HEK293T (cell line): ENCODE results near the gene ZNF546.

ENCODE experiments used
- CTCF ChIA-PET: fragments of 350-600 bp; formaldehyde crosslinking; extraction: SDS; loops from one replicate; lab custom pipeline; 2021; ENCODE audit warnings: antibody characterized with exemption, inconsistent platforms; lab: Yijun Ruan, JAX
- POLR2A ChIA-PET: fragments of 350-600 bp; formaldehyde crosslinking; extraction: SDS; loops from one replicate; lab custom pipeline; 2020; ENCODE audit warnings: antibody characterized with exemption, inconsistent platforms; lab: Yijun Ruan, JAX
- DNase-seq: peaks from one replicate; pipeline ENCODE4 v3.0.0; 2012; ENCODE audit warnings: mixed read lengths; ENCODE audit errors: extremely low spot score
- ARNT ChIP-seq: fragments of 450-650 bp; IDR thresholded peaks from 2 replicates; pipeline ENCODE4 v1.6.1; 2017; ENCODE audit warnings: mild to moderate bottlenecking
- BHLHE40 ChIP-seq: fragments of 450-650 bp; IDR thresholded peaks from 2 replicates; pipeline ENCODE4 v1.6.1; 2016; ENCODE audit warnings: mild to moderate bottlenecking, moderate library complexity, borderline replicate concordance
- CTBP1 ChIP-seq: fragments of 450-650 bp; IDR thresholded peaks from 2 replicates; pipeline ENCODE4 v1.6.1; 2016; ENCODE audit warnings: borderline replicate concordance
- ELF4 ChIP-seq: fragments of 450-650 bp; IDR thresholded peaks from 2 replicates; pipeline ENCODE4 v1.6.1; 2017; ENCODE audit warnings: antibody characterized with exemption
- FOXA1 ChIP-seq: fragments of 450-650 bp; IDR thresholded peaks from 2 replicates; pipeline ENCODE4 v1.6.1; 2016; ENCODE audit warnings: mild to moderate bottlenecking
- FOXK2 ChIP-seq: fragments of 450-650 bp; IDR thresholded peaks from 2 replicates; pipeline ENCODE4 v1.6.1; 2016; ENCODE audit warnings: mild to moderate bottlenecking
- FOXM1 ChIP-seq: fragments of 450-650 bp; IDR thresholded peaks from 2 replicates; pipeline ENCODE4 v1.6.1; 2017; ENCODE audit warnings: mild to moderate bottlenecking, borderline replicate concordance
- HDGF ChIP-seq: fragments of 450-650 bp; IDR thresholded peaks from 2 replicates; pipeline ENCODE4 v1.6.1; 2017; ENCODE audit warnings: antibody characterized with exemption, borderline replicate concordance
- L3MBTL2 ChIP-seq: fragments of 450-650 bp; conservative IDR thresholded peaks from 2 replicates; pipeline ENCODE4 v1.6.1; 2016; ENCODE audit warnings: mild to moderate bottlenecking
- LEF1 ChIP-seq: fragments of 450-650 bp; IDR thresholded peaks from 2 replicates; pipeline ENCODE4 v1.6.1; 2017; ENCODE audit warnings: mild to moderate bottlenecking, borderline replicate concordance
- NFRKB ChIP-seq: fragments of 450-650 bp; IDR thresholded peaks from 2 replicates; pipeline ENCODE4 v1.6.1; 2016; ENCODE audit warnings: mild to moderate bottlenecking, moderate library complexity
- PKNOX1 ChIP-seq: fragments of 450-650 bp; IDR thresholded peaks from 2 replicates; pipeline ENCODE4 v1.6.1; 2016
- SP1 ChIP-seq: fragments of 450-650 bp; IDR thresholded peaks from 2 replicates; pipeline ENCODE4 v1.6.1; 2017
- SUZ12 ChIP-seq: fragments of 450-650 bp; IDR thresholded peaks from 2 replicates; pipeline ENCODE4 v1.6.1; 2016; ENCODE audit warnings: mild to moderate bottlenecking
- TARDBP ChIP-seq: fragments of 450-650 bp; IDR thresholded peaks from 2 replicates; pipeline ENCODE4 v1.6.1; 2016
- ZNF384 ChIP-seq: fragments of 450-650 bp; IDR thresholded peaks from 2 replicates; pipeline ENCODE4 v1.6.1; 2016

ZNF546 gene

DNA sequence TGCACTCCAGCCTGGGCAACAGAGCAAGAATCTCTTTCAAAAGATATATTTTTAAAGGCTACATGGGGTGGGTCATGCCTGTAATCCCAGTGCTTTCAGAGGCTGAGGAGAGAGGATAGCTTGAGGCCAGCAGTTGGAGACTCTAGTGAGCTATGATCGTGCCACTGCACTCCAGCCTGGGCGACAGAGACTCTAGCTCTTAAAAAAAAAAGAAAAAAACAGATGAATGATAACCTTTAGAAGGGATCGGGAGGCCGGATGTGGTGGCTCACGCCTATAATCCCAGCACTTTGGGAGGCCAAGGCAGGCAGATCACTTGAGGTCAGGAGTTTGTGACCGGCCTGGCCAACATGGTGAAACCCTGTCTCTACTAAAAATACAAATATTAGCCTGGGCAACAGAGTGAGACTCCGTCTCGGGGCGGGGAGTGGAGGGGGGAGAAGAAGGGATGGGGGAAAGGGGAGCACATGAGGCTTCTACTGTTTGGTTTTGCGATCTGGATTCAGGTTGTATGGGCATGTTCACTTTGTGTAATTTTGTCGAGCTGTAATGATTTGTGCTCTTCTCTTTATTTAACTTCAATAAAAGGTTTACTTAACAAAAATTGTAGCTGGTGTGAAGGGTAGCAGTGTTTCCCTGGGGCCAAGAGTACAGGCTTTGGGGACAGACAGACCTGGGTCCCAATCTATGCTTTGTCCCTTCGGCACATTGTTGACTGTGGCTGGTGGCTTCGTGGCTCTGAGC, 27.0 kb upstream of the ZNF546 start:
- no peak for DNase-seq
- ChIA-PET CTCF (interaction anchor here (0.6 kb wide), 1 partner anchor 622 kb away, joined by 3 read pairs; no protein-coding TSS in a partner anchor), POLR2A (interaction anchor here (0.9 to 2.5 kb wide), 19 partner anchors 10 to 196 kb away, joined by 3 to 16 read pairs (median 5); partner anchors contain the start of genes DYRK1B, FBL, ZNF546 and ZNF780A)
- TF ChIP-seq HDGF (no peak), ELF4 (no peak), PKNOX1 (no peak), FOXA1 (no peak), ZNF384 (no peak), TARDBP (no peak), ARNT (no peak), NFRKB (no peak), SUZ12 (no peak), FOXM1 (no peak), L3MBTL2 (no peak)

DNA sequence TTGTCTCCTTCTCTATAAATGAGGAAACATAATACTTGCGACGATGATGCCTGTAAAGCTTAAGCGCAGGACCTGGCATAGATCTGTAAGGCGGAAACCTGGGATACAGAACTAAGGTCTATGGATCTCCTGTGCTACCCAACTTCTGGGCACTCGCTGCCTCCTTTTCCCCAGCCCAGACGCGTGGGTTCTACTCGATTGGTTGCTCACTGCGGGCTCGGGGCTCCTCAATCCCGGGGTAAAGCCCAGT, 26.5 kb upstream of the ZNF546 start:
- ChIA-PET CTCF (interaction anchor here (0.6 to 1.1 kb wide), 3 partner anchors 63 to 621 kb away, joined by 3 read pairs; no protein-coding TSS in a partner anchor), POLR2A (interaction anchor here (0.9 to 2.5 kb wide), 26 partner anchors 8 to 534 kb away, joined by 3 to 16 read pairs (median 5); partner anchors contain the start of genes DYRK1B, FBL, RPS16 and ZNF546)
- TF ChIP-seq PKNOX1 (no peak), SUZ12 (no peak), FOXK2 (no peak), BHLHE40 (no peak), SP1 (no peak), FOXA1 (no peak), ZNF384 (no peak), FOXM1 (no peak)
- no peak for DNase-seq

DNA sequence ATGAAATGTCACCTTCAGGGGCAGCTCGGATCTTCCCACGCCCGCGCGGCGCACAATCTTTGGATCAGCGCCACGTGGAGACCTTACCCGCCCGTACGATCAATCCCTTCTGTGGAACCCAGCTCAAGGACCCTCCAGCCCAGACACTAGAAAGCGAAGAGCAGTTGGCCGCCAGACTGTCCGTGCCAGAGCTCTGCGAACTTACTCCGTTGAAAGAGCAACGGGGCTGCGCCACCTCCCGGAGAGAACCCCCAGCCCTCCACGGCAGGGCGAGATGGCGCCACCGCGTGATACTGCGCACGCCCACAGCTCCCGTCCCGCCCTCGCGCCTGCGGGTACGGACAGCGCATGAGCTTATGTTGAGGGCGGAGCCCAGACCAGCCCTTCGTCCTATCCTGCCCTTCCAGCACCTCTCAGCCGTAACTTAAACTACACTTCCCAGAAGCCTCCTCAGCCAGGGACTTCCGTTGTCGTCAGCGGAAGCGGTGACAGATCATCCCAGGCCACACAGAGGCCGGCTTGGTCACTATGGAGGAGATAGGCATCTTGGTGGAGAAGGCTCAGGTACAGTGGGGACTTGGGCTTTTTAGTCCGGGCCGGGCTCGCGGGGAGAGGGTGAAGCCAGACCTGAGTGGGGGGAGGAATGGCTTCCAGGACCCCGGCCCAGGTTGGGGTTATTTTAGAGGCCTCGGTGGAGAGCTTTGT, 26.0 kb upstream of the ZNF546 start, which contains the start of gene PSMC4:
Gene PSMC4, plus strand, starts transcription at position 491 of the 705 bp plus-strand sequence. Its CDS starts 38 bp downstream, at position 529.
- peak; percentile 97 for DNase-seq
- TF ChIP-seq BHLHE40, result no peak
- TF ChIP-seq L3MBTL2, result peak; percentile 89
- TF ChIP-seq ARNT, result no peak
- TF ChIP-seq ELF4, result peak; percentile 68
- no peak for TF ChIP-seq CTBP1
- peak; percentile 45; the same call in 1 of the 2 replicates for TF ChIP-seq PKNOX1
- ChIA-PET POLR2A (interaction anchor here (0.6 to 2.5 kb wide), 27 partner anchors 8 to 535 kb away, joined by 3 to 16 read pairs (median 5); partner anchors contain the start of genes DYRK1B, FBL, RPS16 and ZNF546), CTCF (interaction anchor here (0.6 to 1.1 kb wide), 3 partner anchors 64 to 621 kb away, joined by 3 read pairs; no protein-coding TSS in a partner anchor)

DNA sequence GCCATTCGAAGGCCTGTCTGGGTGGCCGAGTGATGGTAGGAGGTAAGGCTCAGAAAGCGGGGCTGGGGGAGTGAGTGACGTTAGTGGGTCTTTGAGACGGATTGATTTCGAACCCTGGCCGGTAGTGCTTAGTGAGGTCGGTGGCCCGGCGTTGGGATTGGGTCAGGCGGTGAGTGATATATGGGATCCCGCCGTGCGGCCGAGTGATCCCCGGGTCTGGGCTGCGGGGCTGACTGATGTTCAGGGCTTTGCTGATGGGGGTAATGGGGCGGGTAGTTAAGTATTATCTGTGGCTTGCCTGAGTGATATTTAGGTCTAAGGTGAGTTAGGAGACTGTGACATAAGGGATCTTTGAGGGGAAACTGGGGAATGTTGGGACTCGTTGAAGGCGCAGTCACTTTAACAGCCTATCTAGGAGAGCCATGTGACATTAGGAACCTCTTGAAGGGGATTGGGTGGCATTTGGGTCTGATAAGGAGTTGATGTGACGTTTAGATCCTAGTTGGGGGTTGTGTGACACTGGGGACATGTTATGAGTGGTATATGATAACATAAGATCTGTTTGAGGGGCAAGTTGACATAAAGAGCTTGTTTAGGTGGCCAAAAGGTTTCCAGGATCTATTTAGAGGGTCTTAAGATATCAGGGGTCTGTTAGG, 25.4 kb upstream of the ZNF546 start:
- CTCF ChIA-PET, result interaction anchor here (1.1 kb wide), 1 partner anchor 64 kb away, joined by 3 read pairs; no protein-coding TSS in a partner anchor
- no peak for TF ChIP-seq ARNT
- no peak for TF ChIP-seq FOXK2
- TF ChIP-seq FOXM1, result no peak
- DNase-seq, result peak; percentile 22
- POLR2A ChIA-PET, result interaction anchor here (1.0 to 2.5 kb wide), 15 partner anchors 7 to 536 kb away, joined by 3 to 16 read pairs (median 5); partner anchors contain the start of genes DYRK1B, FBL, RPS16 and ZNF546

GRCh38 chr19:39974377-39975155, 22.3 kb upstream of the ZNF546 start:
- TF ChIP-seq HDGF, result no peak
- TF ChIP-seq BHLHE40, result no peak
- TF ChIP-seq L3MBTL2, result no peak
- no peak for TF ChIP-seq LEF1
- TF ChIP-seq ELF4, result no peak
- TF ChIP-seq ARNT, result no peak
- no peak for TF ChIP-seq FOXK2
- no peak for TF ChIP-seq CTBP1
- TF ChIP-seq SP1, result no peak
- TF ChIP-seq NFRKB, result no peak
- no peak for TF ChIP-seq FOXA1
- TF ChIP-seq PKNOX1, result no peak
- CTCF ChIA-PET, result no interaction called here
- POLR2A ChIA-PET, result no interaction called here
- DNase-seq, result no peak
